Endothelial cell of umbilical vein (primary cell): ENCODE data around the gene SCLY.

Experiments used
- FOS ChIP-seq: IDR thresholded peaks from 2 replicates; pipeline ENCODE4 v1.6.1; 2011; ENCODE audit warnings: mild to moderate bottlenecking, low read length, moderate library complexity, borderline replicate concordance; ENCODE audit not compliant: insufficient read depth
- MYC ChIP-seq: IDR thresholded peaks from one replicate; pipeline ENCODE4 v1.6.1; 2011; ENCODE audit warnings: mild to moderate bottlenecking, low read depth, low read length
- TF ChIP-seq, protein P1 (sequence below), 2 donors: IDR thresholded peaks; 1 replicate in 1 of 2; 2 replicates in 1 of 2; pipeline ENCODE4 v1.5.1; 2011; ENCODE audit warnings: low read length in 2 of 2, mild to moderate bottlenecking in 2 of 2, moderate library complexity in 2 of 2, control low read depth in 1 of 2, inconsistent platforms in 1 of 2, low read depth in 1 of 2; ENCODE audit not compliant: insufficient read depth in 1 of 2; ENCODE audit errors: extremely low read depth in 1 of 2

- no peak for TF ChIP-seq MYC
- TF ChIP-seq FOS = no peak
- TF ChIP-seq, protein P1, sequence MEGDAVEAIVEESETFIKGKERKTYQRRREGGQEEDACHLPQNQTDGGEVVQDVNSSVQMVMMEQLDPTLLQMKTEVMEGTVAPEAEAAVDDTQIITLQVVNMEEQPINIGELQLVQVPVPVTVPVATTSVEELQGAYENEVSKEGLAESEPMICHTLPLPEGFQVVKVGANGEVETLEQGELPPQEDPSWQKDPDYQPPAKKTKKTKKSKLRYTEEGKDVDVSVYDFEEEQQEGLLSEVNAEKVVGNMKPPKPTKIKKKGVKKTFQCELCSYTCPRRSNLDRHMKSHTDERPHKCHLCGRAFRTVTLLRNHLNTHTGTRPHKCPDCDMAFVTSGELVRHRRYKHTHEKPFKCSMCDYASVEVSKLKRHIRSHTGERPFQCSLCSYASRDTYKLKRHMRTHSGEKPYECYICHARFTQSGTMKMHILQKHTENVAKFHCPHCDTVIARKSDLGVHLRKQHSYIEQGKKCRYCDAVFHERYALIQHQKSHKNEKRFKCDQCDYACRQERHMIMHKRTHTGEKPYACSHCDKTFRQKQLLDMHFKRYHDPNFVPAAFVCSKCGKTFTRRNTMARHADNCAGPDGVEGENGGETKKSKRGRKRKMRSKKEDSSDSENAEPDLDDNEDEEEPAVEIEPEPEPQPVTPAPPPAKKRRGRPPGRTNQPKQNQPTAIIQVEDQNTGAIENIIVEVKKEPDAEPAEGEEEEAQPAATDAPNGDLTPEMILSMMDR (IDR thresholded peaks at IDR 0.05; ENCODE audit: extremely low read depth in 1 of 2, insufficient read depth in 1 of 2, low read depth in 1 of 2, low read length in 2 of 2) = no peak
Observed at GRCh38 chr2:238043851-238044250, 16.9 kb upstream of the SCLY start.
